HG03095 (cell line): ENCODE measurements around the gene FAM229B.
A peak's percentile ranks its signal among the peaks of the same experiment; 100 is the strongest.
"Not testable (repeated sequence)": the region's sequence is repeated elsewhere in the genome, so short reads cannot be mapped to it uniquely, and the experiment has no call there.

Source experiments
- ATAC-seq: cut with Tn5 transposase; IDR thresholded peaks from one replicate; pipeline ENCODE4 v1.9.1; 2021; ENCODE audit warnings: moderate library complexity; ENCODE audit not compliant: unreplicated experiment

The FAM229B gene

GRCh38 chr6:112087136-112087911 is at the start of gene FAM229B, which contains the start of gene TUBE1:
Gene FAM229B (plus strand): TSS chr6:112087591. CDS start chr6:112099284, 11,693 bp downstream.
Gene TUBE1 (minus strand): TSS chr6:112087482. CDS start chr6:112087434, 48 bp downstream.
- ATAC-seq = peak; percentile 97

GRCh38 chr6:112037783-112038216 is 49.6 kb upstream of the FAM229B start:
- no peak for ATAC-seq

GRCh38 chr6:112038268-112038667 is 49.1 kb upstream of the FAM229B start:
- no peak for ATAC-seq

GRCh38 chr6:112038756-112039430 is 48.5 kb upstream of the FAM229B start:
- ATAC-seq = no peak

- no peak for ATAC-seq
These were observed 48.0 kb upstream of the FAM229B start for GRCh38 chr6:112039431-112039770.

GRCh38 chr6:112040956-112041355 is 46.4 kb upstream of the FAM229B start:
- no peak for ATAC-seq

GRCh38 chr6:112041535-112041934 is 45.9 kb upstream of the FAM229B start:
- no peak for ATAC-seq

GRCh38 chr6:112043032-112044007 is 44.1 kb upstream of the FAM229B start:
- ATAC-seq = peak; percentile 90

- ATAC-seq = no peak
These were observed 43.2 kb upstream of the FAM229B start for GRCh38 chr6:112044196-112044595.

GRCh38 chr6:112044856-112045255 is 42.5 kb upstream of the FAM229B start:
- no peak for ATAC-seq

- ATAC-seq = not testable (repeated sequence)
These were observed 39.9 kb upstream of the FAM229B start for GRCh38 chr6:112047523-112047922.

- ATAC-seq = no peak
These were observed 38.2 kb upstream of the FAM229B start for GRCh38 chr6:112049026-112049799.

GRCh38 chr6:112049996-112050395 is 37.4 kb upstream of the FAM229B start:
- no peak for ATAC-seq

GRCh38 chr6:112050429-112050828 is 37.0 kb upstream of the FAM229B start:
- no peak for ATAC-seq

GRCh38 chr6:112051251-112051740 is 36.1 kb upstream of the FAM229B start:
- not testable (repeated sequence) for ATAC-seq

GRCh38 chr6:112054001-112054400 is 33.4 kb upstream of the FAM229B start, which contains the start of gene CCN6:
Gene CCN6 (plus strand): TSS chr6:112054104. CDS start chr6:112054358, 254 bp downstream.
- no peak for ATAC-seq

- ATAC-seq = no peak
These were observed 32.7 kb upstream of the FAM229B start for GRCh38 chr6:112054555-112055190.

GRCh38 chr6:112058243-112059032 is 29.0 kb upstream of the FAM229B start:
- ATAC-seq = no peak

- no peak for ATAC-seq
These were observed 25.8 kb upstream of the FAM229B start for GRCh38 chr6:112061605-112062004.
